ENCODE measurements around the gene TMC5.

DNA sequence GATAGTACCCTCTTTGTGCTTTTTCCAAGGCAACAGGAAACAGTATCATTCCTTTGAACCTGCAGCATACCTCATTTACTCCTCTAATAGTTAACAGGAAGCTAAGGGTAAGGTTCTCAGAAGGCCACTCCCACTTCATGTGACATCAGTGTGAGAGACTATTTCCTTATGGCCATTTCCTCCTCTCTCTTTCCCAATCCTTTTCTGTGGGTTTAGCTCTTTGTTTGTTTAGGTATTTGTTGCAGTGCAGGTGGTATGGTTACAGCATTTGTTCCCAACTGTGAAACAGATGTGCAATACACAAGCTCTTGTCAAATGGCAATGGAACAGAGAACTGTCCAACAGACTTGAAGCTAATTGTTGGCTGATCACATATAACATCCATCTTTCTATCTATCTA lies 14.7 kb downstream of the TMC5 start:
- TF ChIP-seq, protein P1, sequence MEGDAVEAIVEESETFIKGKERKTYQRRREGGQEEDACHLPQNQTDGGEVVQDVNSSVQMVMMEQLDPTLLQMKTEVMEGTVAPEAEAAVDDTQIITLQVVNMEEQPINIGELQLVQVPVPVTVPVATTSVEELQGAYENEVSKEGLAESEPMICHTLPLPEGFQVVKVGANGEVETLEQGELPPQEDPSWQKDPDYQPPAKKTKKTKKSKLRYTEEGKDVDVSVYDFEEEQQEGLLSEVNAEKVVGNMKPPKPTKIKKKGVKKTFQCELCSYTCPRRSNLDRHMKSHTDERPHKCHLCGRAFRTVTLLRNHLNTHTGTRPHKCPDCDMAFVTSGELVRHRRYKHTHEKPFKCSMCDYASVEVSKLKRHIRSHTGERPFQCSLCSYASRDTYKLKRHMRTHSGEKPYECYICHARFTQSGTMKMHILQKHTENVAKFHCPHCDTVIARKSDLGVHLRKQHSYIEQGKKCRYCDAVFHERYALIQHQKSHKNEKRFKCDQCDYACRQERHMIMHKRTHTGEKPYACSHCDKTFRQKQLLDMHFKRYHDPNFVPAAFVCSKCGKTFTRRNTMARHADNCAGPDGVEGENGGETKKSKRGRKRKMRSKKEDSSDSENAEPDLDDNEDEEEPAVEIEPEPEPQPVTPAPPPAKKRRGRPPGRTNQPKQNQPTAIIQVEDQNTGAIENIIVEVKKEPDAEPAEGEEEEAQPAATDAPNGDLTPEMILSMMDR (IDR thresholded peaks at IDR 0.05; ENCODE audit: control extremely low read depth in 1 of 3, insufficient read depth in 1 of 3, low read depth in 1 of 3, low read length in 3 of 3) = no peak
- no peak for TF ChIP-seq CHD1 (IDR thresholded peaks at IDR 0.05; ENCODE audit: low read depth, low read length)
- no peak for TF ChIP-seq SRF (IDR thresholded peaks at IDR 0.05; ENCODE audit: low read depth, low read length)
- TF ChIP-seq CEBPB (IDR thresholded peaks at IDR 0.05; ENCODE audit: low read depth, low read length) = no peak
- no peak for TF ChIP-seq POLR2A (IDR thresholded peaks at IDR 0.05; ENCODE audit: control extremely low read depth in 1 of 2, low read depth in 2 of 2, low read length in 2 of 2)
- TF ChIP-seq ZNF274 (IDR thresholded peaks at IDR 0.05; ENCODE audit: borderline replicate concordance, extremely low read depth, low read length) = no peak
- no peak for TF ChIP-seq RAD21 (IDR thresholded peaks at IDR 0.05 in 1 of 2, conservative IDR thresholded peaks at IDR 0.05 in 1 of 2; ENCODE audit: low read depth in 2 of 2, low read length in 2 of 2)
- no peak for TF ChIP-seq EZH2 (IDR thresholded peaks at IDR 0.05; ENCODE audit: low read depth, low read length, severe bottlenecking)
- TF ChIP-seq FOSL1 (IDR thresholded peaks at IDR 0.05; ENCODE audit: insufficient read depth, low read depth, low read length) = no peak
- TF ChIP-seq TEAD4 (IDR thresholded peaks at IDR 0.05; ENCODE audit: low read depth, low read length) = no peak
